HepG2 (cell line): Measurements from ENCODE around the gene MRPL58. TPM values are rescaled to one million over a fixed set of nuclear protein-coding genes. Genes with fewer than 3 reads are reported as not detected.

Experiments used
- ARID2 ChIP-seq: sonication (generic); formaldehyde crosslinking; IDR thresholded peaks from 2 replicates; pipeline ENCODE4 v1.8.1; 2022; ENCODE audit warnings: mild to moderate bottlenecking, missing genetic modification reagents, borderline replicate concordance
- BHLHE40 ChIP-seq: IDR thresholded peaks from 2 replicates; pipeline ENCODE4 v1.6.1; 2011; ENCODE audit warnings: low read length, improper control_type of control experiment
- CCAR2 ChIP-seq: fragments of 200-400 bp; formaldehyde crosslinking; optimal IDR thresholded peaks from 2 replicates; pipeline ENCODE3; 2018; ENCODE audit warnings: low read depth, mild to moderate bottlenecking, low read length, moderate library complexity
- DMTF1 ChIP-seq: sonication (generic); formaldehyde crosslinking; IDR thresholded peaks from 2 replicates; pipeline ENCODE4 v1.4.0; 2020; ENCODE audit warnings: mild to moderate bottlenecking, missing genetic modification reagents
- E2F1 ChIP-seq: sonication (generic); formaldehyde crosslinking; IDR thresholded peaks from 2 replicates; pipeline ENCODE4 v1.5.0; 2020; ENCODE audit warnings: missing genetic modification reagents
- HOXD1 ChIP-seq: sonication (generic); formaldehyde crosslinking; IDR thresholded peaks from 2 replicates; pipeline ENCODE4 v1.5.0; 2020; ENCODE audit warnings: missing genetic modification reagents
- LCORL ChIP-seq, 2 experiments: fragments of 450-650 bp in 1 of 2; sonication (generic) in 1 of 2; formaldehyde crosslinking in 1 of 2; IDR thresholded peaks; 2 replicates each; pipeline versions ENCODE4 v1.5.0 to v1.6.1; 2017 to 2020; ENCODE audit warnings: antibody characterized with exemption in 1 of 2, missing genetic modification reagents in 1 of 2
- NR1H2 ChIP-seq: sonication (generic); formaldehyde crosslinking; IDR thresholded peaks from 2 replicates; pipeline ENCODE4 v1.8.1; 2022; ENCODE audit warnings: low read depth, missing genetic modification reagents, borderline replicate concordance
- PITX1 ChIP-seq: sonication (generic); formaldehyde crosslinking; IDR thresholded peaks from 2 replicates; pipeline ENCODE4 v1.5.1; 2020; ENCODE audit warnings: mild to moderate bottlenecking, missing genetic modification reagents
- RBM22 ChIP-seq: fragments of 200-400 bp; formaldehyde crosslinking; optimal IDR thresholded peaks from 2 replicates; pipeline ENCODE3; 2017; ENCODE audit warnings: mild to moderate bottlenecking, low read length, moderate library complexity
- RFXANK ChIP-seq: IDR thresholded peaks from 2 replicates; pipeline ENCODE4 v1.6.1; 2016
- RNF2 ChIP-seq: fragments of 450-650 bp; conservative IDR thresholded peaks from 2 replicates; pipeline ENCODE4 v1.6.1; 2016; ENCODE audit warnings: low read depth
- SNRNP70 ChIP-seq: fragments of 200-400 bp; formaldehyde crosslinking; IDR thresholded peaks from 2 replicates; pipeline ENCODE4 v1.6.1; 2017; ENCODE audit warnings: mild to moderate bottlenecking, low read depth, low read length, moderate library complexity
- SPEN ChIP-seq: sonication (generic); formaldehyde crosslinking; IDR thresholded peaks from 2 replicates; pipeline ENCODE4 v1.5.1; 2020; ENCODE audit warnings: low read depth, mild to moderate bottlenecking, missing genetic modification reagents
- YEATS2 ChIP-seq: sonication (generic); formaldehyde crosslinking; IDR thresholded peaks from 2 replicates; pipeline ENCODE4 v1.4.0; 2020; ENCODE audit warnings: missing genetic modification reagents, borderline replicate concordance
- ZBTB4 ChIP-seq: sonication (generic); formaldehyde crosslinking; IDR thresholded peaks from 2 replicates; pipeline ENCODE4 v1.4.0; 2020; ENCODE audit warnings: missing genetic modification reagents, mild to moderate bottlenecking, borderline replicate concordance
- ZNF230 ChIP-seq: sonication (generic); formaldehyde crosslinking; IDR thresholded peaks from 2 replicates; pipeline ENCODE4 v1.4.0; 2020; ENCODE audit warnings: mild to moderate bottlenecking, missing genetic modification reagents
- ZNF280B ChIP-seq: sonication (generic); formaldehyde crosslinking; IDR thresholded peaks from 2 replicates; pipeline ENCODE4 v1.5.0; 2020; ENCODE audit warnings: missing genetic modification reagents, mild to moderate bottlenecking, borderline replicate concordance
- ZNF331 ChIP-seq: sonication (generic); formaldehyde crosslinking; IDR thresholded peaks from 2 replicates; pipeline ENCODE4 v1.4.0; 2020; ENCODE audit warnings: missing genetic modification reagents
- ZNF451 ChIP-seq: sonication (generic); formaldehyde crosslinking; IDR thresholded peaks from 2 replicates; pipeline ENCODE4 v1.5.0; 2020; ENCODE audit warnings: mild to moderate bottlenecking, missing genetic modification reagents
- ZNF644 ChIP-seq: IDR thresholded peaks from 2 replicates; pipeline ENCODE4 v1.6.1; 2016; ENCODE audit warnings: low read depth
- ZNF724P ChIP-seq: sonication (generic); formaldehyde crosslinking; IDR thresholded peaks from 2 replicates; pipeline ENCODE4 v1.8.0; 2022; ENCODE audit warnings: missing genetic modification reagents, borderline replicate concordance
- ZNF883 ChIP-seq: sonication (generic); formaldehyde crosslinking; IDR thresholded peaks from 2 replicates; pipeline ENCODE4 v1.5.1; 2020; ENCODE audit warnings: mild to moderate bottlenecking, missing genetic modification reagents; ENCODE audit errors: not compliant biosample characterization
- polyA plus RNA-seq, 8 experiments: library from polyadenylated mRNA; depleted of rRNA in 3 of 8; stranded (reverse) in 7 of 8; unstranded in 1 of 8; fragments of >200 nt; fragmentation: Illumina TruSeq in 4 of 8; extraction: Trizol in 4 of 8; gene quantifications; 2 replicates each; pipeline versions ENCODE4 v1.2.1 to v1.2.3, GENCODE V29; 2011 to 2016; ENCODE audit warnings: low read depth in 4 of 8, missing spikeins in 1 of 8, mixed read lengths in 1 of 8; ENCODE audit not compliant: insufficient read depth in 1 of 8
- total RNA-seq, 5 experiments: library from RNA; depleted of rRNA; stranded (reverse); fragments of >200 nt; fragmentation: Illumina TruSeq; extraction: Trizol; gene quantifications; 2 replicates each; pipeline ENCODE4 v1.2.3, GENCODE V29; 2016; ENCODE audit warnings: low read depth in 1 of 5

Gene MRPL58
- total and polyA plus RNA-seq, 2 of the 13 experiments (the other 11 are each of a cell fraction or from before 2014, with no cell fraction given): 44.9 to 68.9 TPM

- no peak for TF ChIP-seq DMTF1 (CRISPR knock-in tag)
- no peak for TF ChIP-seq NR1H2 (CRISPR knock-in tag)
- TF ChIP-seq E2F1 (CRISPR knock-in tag): no peak; the same call in 1 of the 2 replicates
- TF ChIP-seq SPEN: 0 out of 2 replicates have a peak, but pooled peaks have one; percentile 9
- TF ChIP-seq LCORL (IDR thresholded peaks at IDR 0.05): no peak
- no peak for TF ChIP-seq LCORL (CRISPR knock-in tag; IDR thresholded peaks at IDR 0.05)
- 0 out of 2 replicates have a peak, but pooled peaks have one; percentile 31 for TF ChIP-seq ZNF331 (CRISPR knock-in tag)
- no peak for TF ChIP-seq ZBTB4 (CRISPR knock-in tag)
- no peak for TF ChIP-seq RFXANK (CRISPR knock-in tag)
- TF ChIP-seq RNF2: peak; percentile 55; the same call in 1 of the 2 replicates
- TF ChIP-seq BHLHE40: no peak
- no peak for TF ChIP-seq ZNF883
- no peak for TF ChIP-seq RBM22
- TF ChIP-seq ZNF280B (CRISPR knock-in tag): no peak
- no peak for TF ChIP-seq YEATS2 (CRISPR knock-in tag)
- TF ChIP-seq ZNF724P (CRISPR knock-in tag): no peak
- no peak for TF ChIP-seq CCAR2
- TF ChIP-seq ZNF230: no peak
- no peak for TF ChIP-seq PITX1 (CRISPR knock-in tag)
- TF ChIP-seq ZNF644 (CRISPR knock-in tag): no peak
- no peak for TF ChIP-seq ARID2 (CRISPR knock-in tag)
- no peak for TF ChIP-seq SNRNP70
- no peak for TF ChIP-seq HOXD1
- TF ChIP-seq ZNF451 (CRISPR knock-in tag): 0 out of 2 replicates have a peak, but pooled peaks have one; percentile 52
These were observed 25.0 kb upstream of the MRPL58 start, which contains the start of gene CDR2L (continued) for GRCh38 chr17:74987418-74987908.
